Stimulated activated CD8-positive, alpha-beta memory T cell treated with anti-CD3 and anti-CD28 coated beads, Interleukin-12 subunit alpha, Interleukin-12 subunit beta, amount 100 ng/mL, for 24 hours (primary cell): ENCODE data around the gene CCM2.
"Not testable (repeated sequence)": the region's sequence is repeated elsewhere in the genome, so short reads cannot be mapped to it uniquely, and the experiment has no call there.

Source experiments
- DNase-seq: peaks from one replicate; pipeline ENCODE4 v3.0.0-alpha.2; 2020; ENCODE audit errors: extremely low read depth

The CCM2 gene

GRCh38 chr7:44999245-45000092 is 532 bp upstream of the CCM2 start:
- peak; percentile 99 for DNase-seq

- no peak for DNase-seq
These were observed 1.2 kb downstream of the CCM2 start for GRCh38 chr7:45001138-45001694.

- no peak for DNase-seq
These were observed 1.8 kb downstream of the CCM2 start for GRCh38 chr7:45001826-45002225.

- no peak for DNase-seq
These were observed 3.8 kb downstream of the CCM2 start for GRCh38 chr7:45003789-45004188.

- DNase-seq = no peak
These were observed 7.1 kb downstream of the CCM2 start for GRCh38 chr7:45007106-45007505.

GRCh38 chr7:45007571-45008328 is 7.7 kb downstream of the CCM2 start:
- DNase-seq = no peak

- DNase-seq = no peak
These were observed 13.5 kb downstream of the CCM2 start for GRCh38 chr7:45013465-45013967.

GRCh38 chr7:45015313-45015712 is 15.3 kb downstream of the CCM2 start:
- no peak for DNase-seq

GRCh38 chr7:45017253-45017652 is 17.3 kb downstream of the CCM2 start:
- no peak for DNase-seq

- no peak for DNase-seq
These were observed 20.9 kb downstream of the CCM2 start for GRCh38 chr7:45020915-45021314.

- DNase-seq = no peak
These were observed 21.7 kb downstream of the CCM2 start for GRCh38 chr7:45021604-45022296.

GRCh38 chr7:45024126-45024744 is 24.2 kb downstream of the CCM2 start:
- no peak for DNase-seq

- DNase-seq = not testable (repeated sequence)
These were observed 25.5 kb downstream of the CCM2 start for GRCh38 chr7:45025473-45025872.

GRCh38 chr7:45026013-45026412 is 26.0 kb downstream of the CCM2 start:
- no peak for DNase-seq

GRCh38 chr7:45026984-45027773 is 27.2 kb downstream of the CCM2 start:
- no peak for DNase-seq

GRCh38 chr7:45027774-45028114 is 27.7 kb downstream of the CCM2 start:
- DNase-seq = no peak

GRCh38 chr7:45028138-45028919 is 28.3 kb downstream of the CCM2 start:
- DNase-seq = no peak

GRCh38 chr7:45028920-45029344 is 28.9 kb downstream of the CCM2 start:
- no peak for DNase-seq

GRCh38 chr7:45031829-45032228 is 31.8 kb downstream of the CCM2 start:
- no peak for DNase-seq

GRCh38 chr7:45032421-45032820 is 32.4 kb downstream of the CCM2 start:
- no peak for DNase-seq
